Panc1 (cell line): Measurements from ENCODE around the gene CD40LG. TPM values are rescaled to one million over a fixed set of nuclear protein-coding genes. Genes with fewer than 3 reads are reported as not detected.

Source experiments
- ATAC-seq: fragments of 200-7000 bp; cut with Tn5 transposase; 2 replicates; pipeline ENCODE4 v1.9.1; 2020; ENCODE audit warnings: mild to moderate bottlenecking, moderate library complexity
- BruUV-seq: library from RNA; stranded (reverse); fragments of 400-500 nt; replicated peaks from 2 replicates; lab custom pipeline; 2021; lab: Mats Ljungman, UMichigan
- CTCF ChIA-PET: fragments of 300-600 bp; sonication (Branson Sonifier 250); formaldehyde crosslinking; loops from one replicate; lab custom pipeline; 2022; ENCODE audit warnings: antibody characterized with exemption; lab: Charles Lee
- POLR2A ChIA-PET: fragments of 300-600 bp; sonication (Branson Sonifier 250); formaldehyde crosslinking; loops from one replicate; lab custom pipeline; 2022; ENCODE audit warnings: antibody characterized with exemption; lab: Charles Lee
- DNase-seq: peaks from one replicate; pipeline ENCODE4 v3.0.0-alpha.2; 2010; ENCODE audit warnings: low read depth, low spot score
- H3K27ac ChIP-seq: 2 replicates; pipeline ENCODE4 v1.5.1; 2011; ENCODE audit warnings: mild to moderate bottlenecking, low read length, inconsistent platforms
- H3K27me3 ChIP-seq: fragments of 200-500 bp; sonication (Bioruptor generic); 2 replicates; pipeline ENCODE4 v1.6.0; 2014; ENCODE audit warnings: low read length, inconsistent platforms; ENCODE audit not compliant: control insufficient read depth, insufficient read depth
- H3K36me3 ChIP-seq: fragments of 200-500 bp; sonication (Bioruptor generic); 2 replicates; pipeline ENCODE4 v1.5.1; 2014; ENCODE audit warnings: inconsistent platforms, mild to moderate bottlenecking, low read length, moderate library complexity; ENCODE audit not compliant: control insufficient read depth, insufficient read depth
- H3K4me1 ChIP-seq: 2 replicates; pipeline ENCODE4 v1.5.1; 2011; ENCODE audit warnings: inconsistent platforms, mild to moderate bottlenecking, low read length, moderate library complexity; ENCODE audit not compliant: control insufficient read depth, insufficient read depth
- H3K4me3 ChIP-seq, 2 experiments: 2 replicates each; pipeline ENCODE4 v1.5.1; 2011 to 2012; ENCODE audit warnings: low read depth in 2 of 2, low read length in 2 of 2, mild to moderate bottlenecking in 2 of 2, inconsistent platforms in 1 of 2, moderate library complexity in 1 of 2
- H3K9me3 ChIP-seq: fragments of 200-500 bp; sonication (Bioruptor generic); 2 replicates; pipeline ENCODE4 v1.5.1; 2014; ENCODE audit warnings: low read depth, mild to moderate bottlenecking, inconsistent platforms, low read length, moderate library complexity; ENCODE audit not compliant: control insufficient read depth, insufficient read depth
- POLR2AphosphoS5 ChIP-seq: IDR thresholded peaks from 2 replicates; pipeline ENCODE4 v1.6.1; 2012; ENCODE audit warnings: mild to moderate bottlenecking, low read depth, low read length, moderate library complexity
- SIN3A ChIP-seq: IDR thresholded peaks from 2 replicates; pipeline ENCODE4 v1.6.1; 2012; ENCODE audit warnings: low read depth, mild to moderate bottlenecking, low read length, moderate library complexity, borderline replicate concordance; ENCODE audit not compliant: insufficient read depth
- TCF7L2 ChIP-seq: IDR thresholded peaks from 2 replicates; pipeline ENCODE4 v1.6.1; 2011; ENCODE audit warnings: mild to moderate bottlenecking, low read depth, low read length, inconsistent platforms
- in situ Hi-C: cut with HindIII; loops from 2 replicates; pipeline ENCODE4 v1.10.0; 2016; ENCODE audit warnings: low sequenced_read_pairs, low pct_unique_long_range_greater_than_20kb
- intact Hi-C: fragments of 100-400 bp; cut with micrococcal nuclease; formaldehyde crosslinking; loops from one replicate; pipeline ENCODE4 v1.10.0; 2022; ENCODE audit not compliant: unreplicated experiment
- total RNA-seq: library from RNA; stranded (reverse); gene quantifications from one replicate; pipeline ENCODE4 v1.2.1, GENCODE V29; 2021; ENCODE audit not compliant: unreplicated experiment
- TF ChIP-seq, protein P1 (sequence below): fragments of 450-650 bp; IDR thresholded peaks from 2 replicates; pipeline ENCODE4 v1.5.1; 2017; ENCODE audit warnings: mild to moderate bottlenecking
- TF ChIP-seq, protein P2 (sequence below), 2 experiments: IDR thresholded peaks; 2 replicates each; pipeline ENCODE4 v1.6.1; 2011 to 2012; ENCODE audit warnings: low read depth in 2 of 2, control low read depth in 1 of 2, low read length in 1 of 2, mild to moderate bottlenecking in 1 of 2, moderate library complexity in 1 of 2; ENCODE audit not compliant: insufficient read depth in 1 of 2

CD40LG gene
- total RNA-seq, 1 experiment from 2014 or later: not detected

DNA sequence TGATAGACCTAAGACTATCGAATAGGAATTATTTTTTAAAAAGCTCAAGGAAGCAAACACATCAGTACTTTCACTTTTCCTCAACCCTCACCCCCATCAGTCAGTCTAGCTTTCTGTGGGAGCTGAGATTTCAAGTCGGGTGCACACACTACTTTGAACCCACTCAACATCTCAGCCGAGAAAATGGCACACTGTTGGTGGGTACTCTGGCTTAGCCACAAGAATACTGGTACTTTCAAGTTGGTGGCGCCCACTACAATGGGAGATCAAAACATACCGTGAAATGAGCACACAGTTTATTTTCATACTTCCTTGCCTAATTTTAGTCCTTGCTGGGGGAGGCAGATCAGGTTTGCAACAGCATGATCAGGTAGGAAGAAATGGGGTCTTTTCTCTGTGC lies 10.2 kb downstream of the CD40LG start:
- H3K36me3 ChIP-seq: no peaks in the 10 kb centered on the region
- POLR2A ChIA-PET: no interaction called here
- no peak overlapping the region for H3K4me3 ChIP-seq
- in situ Hi-C loops (no loop called here), intact Hi-C loops (no loop called here)
- peaks cover 9% of the 10 kb centered on the region for H3K27me3 ChIP-seq
- CTCF ChIA-PET: no interaction called here
- no peak for TF ChIP-seq TCF7L2
- TF ChIP-seq, protein P1, sequence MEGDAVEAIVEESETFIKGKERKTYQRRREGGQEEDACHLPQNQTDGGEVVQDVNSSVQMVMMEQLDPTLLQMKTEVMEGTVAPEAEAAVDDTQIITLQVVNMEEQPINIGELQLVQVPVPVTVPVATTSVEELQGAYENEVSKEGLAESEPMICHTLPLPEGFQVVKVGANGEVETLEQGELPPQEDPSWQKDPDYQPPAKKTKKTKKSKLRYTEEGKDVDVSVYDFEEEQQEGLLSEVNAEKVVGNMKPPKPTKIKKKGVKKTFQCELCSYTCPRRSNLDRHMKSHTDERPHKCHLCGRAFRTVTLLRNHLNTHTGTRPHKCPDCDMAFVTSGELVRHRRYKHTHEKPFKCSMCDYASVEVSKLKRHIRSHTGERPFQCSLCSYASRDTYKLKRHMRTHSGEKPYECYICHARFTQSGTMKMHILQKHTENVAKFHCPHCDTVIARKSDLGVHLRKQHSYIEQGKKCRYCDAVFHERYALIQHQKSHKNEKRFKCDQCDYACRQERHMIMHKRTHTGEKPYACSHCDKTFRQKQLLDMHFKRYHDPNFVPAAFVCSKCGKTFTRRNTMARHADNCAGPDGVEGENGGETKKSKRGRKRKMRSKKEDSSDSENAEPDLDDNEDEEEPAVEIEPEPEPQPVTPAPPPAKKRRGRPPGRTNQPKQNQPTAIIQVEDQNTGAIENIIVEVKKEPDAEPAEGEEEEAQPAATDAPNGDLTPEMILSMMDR: no peak
- TF ChIP-seq, protein P2, sequence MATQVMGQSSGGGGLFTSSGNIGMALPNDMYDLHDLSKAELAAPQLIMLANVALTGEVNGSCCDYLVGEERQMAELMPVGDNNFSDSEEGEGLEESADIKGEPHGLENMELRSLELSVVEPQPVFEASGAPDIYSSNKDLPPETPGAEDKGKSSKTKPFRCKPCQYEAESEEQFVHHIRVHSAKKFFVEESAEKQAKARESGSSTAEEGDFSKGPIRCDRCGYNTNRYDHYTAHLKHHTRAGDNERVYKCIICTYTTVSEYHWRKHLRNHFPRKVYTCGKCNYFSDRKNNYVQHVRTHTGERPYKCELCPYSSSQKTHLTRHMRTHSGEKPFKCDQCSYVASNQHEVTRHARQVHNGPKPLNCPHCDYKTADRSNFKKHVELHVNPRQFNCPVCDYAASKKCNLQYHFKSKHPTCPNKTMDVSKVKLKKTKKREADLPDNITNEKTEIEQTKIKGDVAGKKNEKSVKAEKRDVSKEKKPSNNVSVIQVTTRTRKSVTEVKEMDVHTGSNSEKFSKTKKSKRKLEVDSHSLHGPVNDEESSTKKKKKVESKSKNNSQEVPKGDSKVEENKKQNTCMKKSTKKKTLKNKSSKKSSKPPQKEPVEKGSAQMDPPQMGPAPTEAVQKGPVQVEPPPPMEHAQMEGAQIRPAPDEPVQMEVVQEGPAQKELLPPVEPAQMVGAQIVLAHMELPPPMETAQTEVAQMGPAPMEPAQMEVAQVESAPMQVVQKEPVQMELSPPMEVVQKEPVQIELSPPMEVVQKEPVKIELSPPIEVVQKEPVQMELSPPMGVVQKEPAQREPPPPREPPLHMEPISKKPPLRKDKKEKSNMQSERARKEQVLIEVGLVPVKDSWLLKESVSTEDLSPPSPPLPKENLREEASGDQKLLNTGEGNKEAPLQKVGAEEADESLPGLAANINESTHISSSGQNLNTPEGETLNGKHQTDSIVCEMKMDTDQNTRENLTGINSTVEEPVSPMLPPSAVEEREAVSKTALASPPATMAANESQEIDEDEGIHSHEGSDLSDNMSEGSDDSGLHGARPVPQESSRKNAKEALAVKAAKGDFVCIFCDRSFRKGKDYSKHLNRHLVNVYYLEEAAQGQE (IDR thresholded peaks at IDR 0.05; ENCODE audit: insufficient read depth in 1 of 2, low read depth in 2 of 2, low read length in 1 of 2): no peak
- TF ChIP-seq SIN3A: no peak
- TF ChIP-seq POLR2AphosphoS5: no peak
- H3K9me3 ChIP-seq: no peaks in the 10 kb centered on the region
- no peak for DNase-seq
- ATAC-seq: no peak
- H3K4me1 ChIP-seq: no peaks in the 10 kb centered on the region
- no TSS peak for BruUV-seq
- no peak overlapping the region for H3K27ac ChIP-seq

DNA sequence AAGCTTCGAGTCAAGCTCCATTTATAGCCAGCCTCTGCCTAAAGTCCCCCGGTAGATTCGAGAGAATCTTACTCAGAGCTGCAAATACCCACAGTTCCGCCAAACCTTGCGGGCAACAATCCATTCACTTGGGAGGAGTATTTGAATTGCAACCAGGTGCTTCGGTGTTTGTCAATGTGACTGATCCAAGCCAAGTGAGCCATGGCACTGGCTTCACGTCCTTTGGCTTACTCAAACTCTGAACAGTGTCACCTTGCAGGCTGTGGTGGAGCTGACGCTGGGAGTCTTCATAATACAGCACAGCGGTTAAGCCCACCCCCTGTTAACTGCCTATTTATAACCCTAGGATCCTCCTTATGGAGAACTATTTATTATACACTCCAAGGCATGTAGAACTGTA lies 11.2 kb downstream of the CD40LG start:
- in situ Hi-C loops: no loop called here
- BruUV-seq: no TSS peak
- intact Hi-C loops: no loop called here
- Histone ChIP-seq H3K4me3 (no peak overlapping the region), H3K36me3 (no peaks in the 10 kb centered on the region), H3K9me3 (no peaks in the 10 kb centered on the region), H3K4me1 (no peaks in the 10 kb centered on the region), H3K27me3 (peaks cover 9% of the 10 kb centered on the region), H3K27ac (no peak overlapping the region)
- ChIA-PET CTCF (interaction anchor here (0.6 kb wide), 1 partner anchor 497 kb away, joined by 3 read pairs; no protein-coding TSS in a partner anchor), POLR2A (no interaction called here)
- TF ChIP-seq POLR2AphosphoS5: no peak
- TF ChIP-seq, protein P1: no peak
- TF ChIP-seq, protein P2 (IDR thresholded peaks at IDR 0.05; ENCODE audit: insufficient read depth in 1 of 2, low read depth in 2 of 2, low read length in 1 of 2): no peak
- no peak for TF ChIP-seq TCF7L2
- no peak for TF ChIP-seq SIN3A
- DNase-seq: no peak
- no peak for ATAC-seq
